Osteoblast (primary cell): Measurements from ENCODE around the gene NDUFB7. TPM values are rescaled to one million over a fixed set of nuclear protein-coding genes. Genes with fewer than 3 reads are reported as not detected.

Experiments
- DNase-seq: peaks from one replicate; pipeline ENCODE4 v3.0.0; 2011; ENCODE audit warnings: low spot score, mixed read lengths; ENCODE audit not compliant: insufficient read length; ENCODE audit errors: missing footprints
- H2AFZ ChIP-seq: 2 replicates; pipeline ENCODE4 v1.6.0; 2011; ENCODE audit warnings: mild to moderate bottlenecking, low read length
- H3K27ac ChIP-seq: 2 replicates; pipeline ENCODE4 v1.5.1; 2011; ENCODE audit warnings: mild to moderate bottlenecking, low read depth, low read length, moderate library complexity
- H3K27me3 ChIP-seq: 2 replicates; pipeline ENCODE4 v1.6.0; 2012; ENCODE audit warnings: mild to moderate bottlenecking, control low read depth, inconsistent platforms, low read length, moderate library complexity; ENCODE audit not compliant: insufficient read depth
- H3K36me3 ChIP-seq: 2 replicates; pipeline ENCODE4 v1.5.1; 2011; ENCODE audit warnings: mild to moderate bottlenecking, low read length, control low read depth, moderate library complexity; ENCODE audit not compliant: insufficient read depth
- H3K4me1 ChIP-seq: 2 replicates; pipeline ENCODE4 v1.5.1; 2011; ENCODE audit warnings: mild to moderate bottlenecking, low read length, control low read depth, moderate library complexity; ENCODE audit not compliant: insufficient read depth
- H3K4me2 ChIP-seq: 2 replicates; pipeline ENCODE4 v1.6.0; 2011; ENCODE audit warnings: mild to moderate bottlenecking, low read length; ENCODE audit not compliant: insufficient read depth
- H3K4me3 ChIP-seq: fragments of 200-600 bp; sonication (generic); 3 replicates; pipeline ENCODE4 v1.5.1; 2012; ENCODE audit warnings: mild to moderate bottlenecking, low read length, inconsistent platforms; ENCODE audit not compliant: insufficient read depth
- H3K79me2 ChIP-seq: 2 replicates; pipeline ENCODE4 v1.6.0; 2012; ENCODE audit warnings: mild to moderate bottlenecking, low read length, control low read depth, inconsistent platforms; ENCODE audit not compliant: insufficient read depth
- H3K9me3 ChIP-seq: 2 replicates; pipeline ENCODE4 v1.5.1; 2011; ENCODE audit warnings: low read depth, low read length, control low read depth
- H4K20me1 ChIP-seq: 2 replicates; pipeline ENCODE4 v1.6.0; 2012; ENCODE audit warnings: mild to moderate bottlenecking, low read length, control low read depth; ENCODE audit not compliant: insufficient read depth
- CTCF ChIP-seq: IDR thresholded peaks from 2 replicates; pipeline ENCODE4 v1.5.1; 2011; ENCODE audit warnings: mild to moderate bottlenecking, low read depth, low read length, moderate library complexity; ENCODE audit errors: extremely low read depth
- total RNA-seq: library from RNA; depleted of rRNA; stranded (reverse); fragments of >200 nt; gene quantifications from 2 replicates; pipeline ENCODE4 v1.2.3, GENCODE V29; 2012

NDUFB7 gene
- total RNA-seq, 1 donor, result 219 TPM

GRCh38 chr19:14558370-14559066 lies 13.3 kb downstream of the NDUFB7 start:
- no peak overlapping the region for H2AFZ ChIP-seq
- TF ChIP-seq CTCF, result no peak
- H3K79me2 ChIP-seq, result peaks cover 28% of the 10 kb centered on the region
- H3K4me2 ChIP-seq, result no peak overlapping the region
- peaks cover 37% of the 10 kb centered on the region for H3K4me1 ChIP-seq
- no peak overlapping the region for H3K27ac ChIP-seq
- DNase-seq, result peak; percentile 54
- H3K27me3 ChIP-seq, result no peaks in the 10 kb centered on the region
- no peaks in the 10 kb centered on the region for H3K36me3 ChIP-seq
- H3K9me3 ChIP-seq, result no peaks in the 10 kb centered on the region
- no peaks in the 10 kb centered on the region for H4K20me1 ChIP-seq
- no peak overlapping the region for H3K4me3 ChIP-seq

GRCh38 chr19:14556662-14557188 lies 15.1 kb downstream of the NDUFB7 start:
- Histone ChIP-seq H3K27ac (peak overlapping the region; percentile 54), H2AFZ (peak overlapping the region; percentile 92), H3K4me3 (peak overlapping the region; percentile 52)

GRCh38 chr19:14555918-14556661 lies 15.8 kb downstream of the NDUFB7 start:
- Histone ChIP-seq H3K79me2 (peaks cover 23% of the 10 kb centered on the region), H4K20me1 (peaks cover 3% of the 10 kb centered on the region), H2AFZ (peak overlapping the region; percentile 61), H3K36me3 (no peaks in the 10 kb centered on the region), H3K9me3 (no peaks in the 10 kb centered on the region), H3K4me2 (peak overlapping the region; percentile 74), H3K4me1 (peaks cover 21% of the 10 kb centered on the region), H3K27ac (peak overlapping the region; percentile 54), H3K4me3 (peak overlapping the region; percentile 52), H3K27me3 (no peaks in the 10 kb centered on the region)
- no peak for TF ChIP-seq CTCF
- DNase-seq, result peak; percentile 84

More at GRCh38 chr19:14556662-14557188, 15.1 kb downstream of the NDUFB7 start:
- Histone ChIP-seq H3K4me1 (peaks cover 27% of the 10 kb centered on the region), H3K4me2 (peak overlapping the region; percentile 74), H3K9me3 (no peaks in the 10 kb centered on the region), H3K79me2 (peaks cover 26% of the 10 kb centered on the region), H4K20me1 (peaks cover 3% of the 10 kb centered on the region), H3K27me3 (no peaks in the 10 kb centered on the region), H3K36me3 (no peaks in the 10 kb centered on the region)
- peak; percentile 99 for DNase-seq
- peak; percentile 91 for TF ChIP-seq CTCF

GRCh38 chr19:14554382-14554812 lies 17.5 kb downstream of the NDUFB7 start:
- Histone ChIP-seq H2AFZ (no peak overlapping the region), H3K9me3 (no peaks in the 10 kb centered on the region), H3K4me2 (no peak overlapping the region), H3K79me2 (peaks cover 9% of the 10 kb centered on the region), H3K27ac (no peak overlapping the region), H3K27me3 (no peaks in the 10 kb centered on the region), H3K4me3 (no peak overlapping the region), H4K20me1 (peaks cover 3% of the 10 kb centered on the region), H3K4me1 (peaks cover 9% of the 10 kb centered on the region), H3K36me3 (no peaks in the 10 kb centered on the region)
- no peak for TF ChIP-seq CTCF
- DNase-seq, result peak; percentile 76
